Fibroblast of skin of left quadriceps (primary cell): ENCODE measurements around the gene SLC2A8.

Experiments
- DNase-seq, 2 experiments: peaks; one replicate each; pipeline ENCODE4 v3.0.0-alpha.2; 2013; ENCODE audit warnings: low read depth in 2 of 2

Gene SLC2A8

GRCh38 chr9:127403507-127404192, 6.7 kb downstream of the SLC2A8 start:
- DNase-seq: no peak

DNA sequence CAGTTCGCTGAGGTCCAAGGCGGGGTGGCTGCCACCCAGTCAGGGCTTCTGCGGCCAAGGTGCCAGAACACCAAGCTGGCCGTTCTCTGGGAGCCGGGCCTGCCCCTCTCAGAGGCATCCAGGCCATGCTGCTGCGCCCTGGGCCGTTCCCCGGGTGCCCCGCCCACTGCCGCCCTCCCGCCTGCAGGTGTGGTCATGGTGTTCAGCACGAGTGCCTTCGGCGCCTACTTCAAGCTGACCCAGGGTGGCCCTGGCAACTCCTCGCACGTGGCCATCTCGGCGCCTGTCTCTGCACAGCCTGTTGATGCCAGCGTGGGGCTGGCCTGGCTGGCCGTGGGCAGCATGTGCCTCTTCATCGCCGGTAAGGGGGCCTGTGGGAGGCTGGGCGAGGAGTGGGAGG, 7.7 kb downstream of the SLC2A8 start:
- DNase-seq: no peak

- DNase-seq: no peak
Observed at GRCh38 chr9:127405344-127406125, 8.6 kb downstream of the SLC2A8 start.

GRCh38 chr9:127406799-127407491, 10.0 kb downstream of the SLC2A8 start:
- no peak for DNase-seq

DNA sequence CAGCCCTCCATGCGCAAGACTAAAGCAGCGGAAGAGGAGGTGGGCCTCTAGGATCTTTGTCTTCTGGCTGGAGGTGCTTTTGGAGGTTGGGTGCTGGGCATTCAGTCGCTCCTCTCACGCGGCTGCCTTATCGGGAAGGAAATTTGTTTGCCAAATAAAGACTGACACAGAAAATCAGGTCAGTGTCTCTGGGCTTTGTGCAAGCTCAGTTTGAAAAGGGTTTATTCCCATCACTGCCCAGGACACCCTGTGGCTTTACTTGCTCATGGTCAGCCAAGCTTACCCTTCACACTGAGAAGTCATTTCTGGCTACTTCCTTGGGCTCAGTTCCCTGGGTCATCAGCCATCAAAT, 10.5 kb downstream of the SLC2A8 start:
- DNase-seq: no peak

GRCh38 chr9:127411122-127411521, 14.2 kb downstream of the SLC2A8 start:
- no peak for DNase-seq

DNA sequence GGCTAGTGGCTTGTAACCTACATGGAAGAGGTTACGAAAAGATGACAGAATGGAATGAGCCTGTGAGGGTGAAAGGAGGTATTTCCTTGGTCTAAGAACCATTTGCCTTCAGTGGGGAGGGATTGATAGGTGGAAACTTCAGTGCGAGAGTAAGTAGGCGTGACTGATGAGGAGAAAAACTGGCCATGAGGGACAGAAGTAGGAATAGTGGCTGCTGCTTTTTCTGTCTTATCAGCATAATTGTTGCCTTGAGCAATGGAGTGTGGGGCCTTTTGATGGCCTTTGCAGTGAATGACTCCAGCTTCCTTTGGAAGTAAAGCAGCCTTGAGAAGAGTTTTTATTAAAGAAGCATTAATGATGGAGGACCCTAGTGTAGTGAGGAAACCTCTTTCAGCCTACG, 18.2 kb downstream of the SLC2A8 start:
- no peak for DNase-seq

DNA sequence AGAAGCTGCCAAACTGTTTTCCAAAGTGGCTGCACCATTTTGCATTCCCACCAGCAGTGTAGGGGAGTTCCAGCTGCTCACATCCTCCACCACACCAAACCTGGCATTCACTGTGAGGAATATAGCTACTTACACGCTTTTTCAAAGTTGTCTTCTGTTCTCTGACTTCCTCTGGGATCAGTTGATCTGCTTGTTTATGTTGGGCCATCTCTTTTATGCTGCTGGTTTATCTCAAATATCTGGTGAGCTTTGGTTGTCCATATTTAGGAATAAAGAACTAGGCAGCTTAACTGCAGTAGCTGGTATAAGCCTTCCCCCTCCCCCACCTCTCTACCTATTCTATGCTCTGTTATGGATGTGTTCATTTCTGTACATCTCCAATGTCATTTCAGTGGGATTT, 18.7 kb downstream of the SLC2A8 start:
- DNase-seq: no peak

DNA sequence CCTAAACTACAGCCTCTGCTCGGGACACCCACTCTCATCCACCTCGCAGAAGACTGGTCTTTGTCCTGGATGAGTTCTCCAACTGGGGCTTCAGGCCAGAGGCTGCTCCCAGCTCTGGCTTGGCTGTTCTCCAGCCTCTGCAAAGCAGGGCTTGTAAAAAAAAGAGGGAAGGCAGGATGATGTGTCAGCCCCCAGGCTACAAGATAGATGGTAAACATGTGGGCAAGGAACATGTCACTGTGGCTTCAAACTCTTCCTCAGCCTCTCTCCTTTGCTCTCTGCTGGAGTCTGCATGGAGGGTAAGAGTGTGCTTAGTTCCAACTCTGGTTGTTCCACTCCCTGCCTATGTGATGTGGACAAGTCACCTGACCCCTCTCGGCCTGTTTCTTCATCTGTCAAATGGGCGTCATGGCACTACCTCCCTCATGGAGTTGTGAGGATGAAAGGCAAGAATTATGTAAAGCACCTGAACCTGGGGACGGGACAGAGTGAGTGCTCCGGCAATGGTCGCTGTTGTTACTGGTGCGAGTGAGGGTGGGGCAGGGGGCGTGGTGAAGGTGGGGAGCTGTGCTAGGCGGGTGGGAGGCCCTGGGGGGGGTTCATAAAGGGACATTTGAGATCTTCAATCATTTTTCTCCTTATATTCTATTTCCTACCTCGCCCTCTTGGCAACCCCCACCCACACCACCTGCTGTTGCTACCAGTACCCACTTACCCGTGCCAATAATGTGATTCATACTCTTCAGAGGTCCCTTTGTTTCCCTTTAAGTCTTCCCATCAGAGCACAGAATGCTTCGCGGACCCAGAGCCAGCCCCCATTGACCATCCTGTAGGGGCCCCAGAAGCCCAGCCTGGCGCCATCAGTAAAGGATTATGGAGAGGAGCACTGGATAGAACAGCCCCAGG, 20.4 kb downstream of the SLC2A8 start:
- DNase-seq: no peak

DNA sequence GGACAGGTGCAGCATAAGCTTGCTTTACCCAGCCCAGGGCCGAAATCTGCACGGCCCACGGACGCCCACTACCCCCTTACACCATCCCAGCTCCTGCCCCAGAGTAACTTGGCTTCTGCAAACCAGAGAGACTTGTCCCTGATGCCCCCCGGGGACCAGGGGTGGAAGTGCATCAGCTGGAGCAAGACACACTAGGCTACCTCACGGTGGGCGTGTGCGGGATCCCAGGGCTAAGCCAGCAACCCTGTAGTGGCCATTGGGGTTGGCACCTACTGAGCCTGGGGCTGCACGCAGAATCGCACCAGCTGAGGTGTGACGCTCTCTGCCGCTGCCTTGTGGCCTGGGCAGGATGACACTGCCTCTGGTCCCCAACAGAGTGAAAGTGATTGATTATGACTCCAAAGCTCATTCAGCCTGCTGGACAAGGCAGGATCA, 21.1 kb downstream of the SLC2A8 start:
- DNase-seq: no peak

DNA sequence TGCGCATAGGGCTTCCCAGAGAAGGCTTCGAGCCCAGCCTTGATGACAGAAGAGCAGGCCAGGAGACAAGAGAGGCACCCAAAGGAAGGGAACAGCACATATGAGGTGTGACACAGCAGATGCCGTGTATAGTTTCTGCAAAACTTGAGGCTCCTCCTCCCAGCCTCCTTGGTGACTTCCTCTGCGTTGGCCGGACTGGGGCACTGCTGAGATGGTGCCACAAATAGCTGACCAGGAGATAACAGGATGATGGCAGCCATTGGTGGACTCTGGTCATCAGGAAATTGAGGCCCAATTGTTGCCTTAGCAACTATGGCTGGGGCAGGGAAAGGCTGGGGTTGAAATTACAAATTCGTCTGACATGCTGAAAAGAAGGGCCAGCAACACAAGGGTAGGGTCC, 22.4 kb downstream of the SLC2A8 start:
- DNase-seq: no peak

- no peak for DNase-seq
Observed at GRCh38 chr9:127421057-127421456, 24.1 kb downstream of the SLC2A8 start.

- no peak for DNase-seq
Observed at GRCh38 chr9:127422133-127422782, 25.3 kb downstream of the SLC2A8 start.

DNA sequence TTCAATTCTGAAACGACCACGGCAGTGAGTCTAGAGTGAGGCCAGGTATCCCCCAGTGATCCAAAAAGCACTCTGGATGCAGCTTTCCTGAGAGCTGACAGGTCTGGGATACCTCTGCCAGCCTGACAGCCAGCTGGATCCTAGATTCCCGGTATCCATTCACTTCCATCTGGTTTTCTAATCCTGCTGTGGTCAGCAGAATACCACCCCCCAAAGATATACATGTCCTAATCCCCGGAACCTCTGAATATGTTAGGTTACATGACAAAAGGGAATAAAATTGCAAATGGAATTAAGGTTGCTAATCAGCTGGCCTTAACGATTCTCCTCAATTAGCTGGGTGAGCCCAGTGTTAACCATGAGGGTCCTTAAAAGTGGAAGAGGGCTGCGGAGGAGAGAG, 25.8 kb downstream of the SLC2A8 start:
- no peak for DNase-seq

DNA sequence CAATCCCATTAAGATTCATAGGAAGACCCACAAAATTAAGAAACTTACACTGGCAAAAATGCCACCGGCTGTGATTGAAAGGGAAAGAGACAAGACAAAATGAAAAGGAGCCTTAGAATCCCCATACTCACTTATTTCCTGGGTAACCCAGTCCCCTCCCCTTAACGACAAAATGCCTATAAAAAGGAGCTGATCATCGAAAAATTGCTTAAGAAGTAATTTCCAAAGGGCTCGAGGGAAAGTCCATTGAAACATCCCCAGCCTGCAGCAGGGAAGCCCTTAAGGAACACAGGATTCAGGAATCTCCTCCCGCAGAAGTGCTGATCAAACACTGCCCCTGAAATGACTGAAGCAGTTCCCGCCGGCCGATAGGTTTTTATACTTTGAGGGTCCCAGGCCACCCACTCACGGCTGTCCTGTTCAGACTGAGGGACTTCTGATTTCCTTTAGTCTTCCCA, 26.5 kb downstream of the SLC2A8 start:
- no peak for DNase-seq

DNA sequence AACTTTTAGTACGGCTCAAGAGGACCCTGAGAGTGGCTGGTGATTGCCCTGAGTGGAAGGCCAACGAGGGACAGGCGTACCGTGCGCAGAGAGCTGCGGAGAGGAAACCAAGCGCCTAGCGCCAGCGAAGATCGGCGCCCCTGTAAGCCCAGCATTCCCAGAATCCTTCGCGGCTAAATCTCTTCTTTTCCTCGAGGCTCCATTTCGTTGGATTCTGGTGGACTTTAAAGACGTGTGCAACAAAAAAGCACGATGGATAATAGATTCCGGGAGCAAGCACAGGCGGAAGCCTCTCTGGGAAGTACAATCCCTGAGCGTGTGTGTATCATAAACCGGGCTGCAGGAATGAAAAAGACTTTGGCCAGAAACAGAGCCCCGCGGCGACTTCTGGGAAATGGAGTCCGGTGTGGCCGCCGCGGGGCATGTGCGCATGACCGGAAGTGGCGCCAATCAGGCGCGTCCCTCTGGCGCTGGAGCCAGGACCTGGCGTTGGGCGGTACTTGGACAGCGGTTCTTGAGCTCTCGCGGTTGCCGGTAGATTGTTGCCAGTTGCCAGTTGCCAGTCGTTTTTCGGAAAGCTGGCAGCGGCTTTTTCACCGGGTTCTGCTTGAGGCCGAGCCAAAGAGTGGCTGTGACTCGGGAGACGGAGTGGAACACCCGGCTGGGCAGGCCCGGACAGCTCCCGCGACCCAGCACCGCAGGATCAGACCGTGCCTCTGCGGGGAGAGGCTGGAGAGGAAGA, 27.1 kb downstream of the SLC2A8 start, which contains the start of gene ZNF79:
Gene ZNF79 (plus strand): TSS at position 449 of the 742 bp plus-strand sequence. CDS start 406 bp downstream, outside the sequence.
- DNase-seq: peak; percentile 65 to 71

GRCh38 chr9:127424676-127424999, 27.7 kb downstream of the SLC2A8 start:
- DNase-seq: no peak

GRCh38 chr9:127426756-127427155, 29.8 kb downstream of the SLC2A8 start:
- no peak for DNase-seq

DNA sequence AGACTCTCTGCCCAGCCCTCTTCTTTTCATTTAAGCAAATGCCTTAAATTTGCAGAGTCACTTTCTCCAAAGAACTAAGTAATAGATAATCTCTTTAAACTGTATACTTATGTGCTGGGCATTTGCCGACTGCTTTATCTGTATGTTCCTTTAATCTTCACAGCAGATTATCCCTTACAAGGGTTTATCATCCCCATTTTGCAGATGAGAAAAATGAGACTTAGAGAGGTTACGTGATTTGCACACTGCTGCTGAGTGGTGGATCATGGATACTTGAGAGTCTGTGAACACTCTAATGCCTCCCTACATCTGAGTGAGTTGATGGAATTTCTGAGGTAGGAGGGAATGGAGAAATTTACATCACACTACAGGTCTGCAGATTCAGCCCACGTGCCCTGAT, 31.4 kb downstream of the SLC2A8 start:
- DNase-seq: no peak

DNA sequence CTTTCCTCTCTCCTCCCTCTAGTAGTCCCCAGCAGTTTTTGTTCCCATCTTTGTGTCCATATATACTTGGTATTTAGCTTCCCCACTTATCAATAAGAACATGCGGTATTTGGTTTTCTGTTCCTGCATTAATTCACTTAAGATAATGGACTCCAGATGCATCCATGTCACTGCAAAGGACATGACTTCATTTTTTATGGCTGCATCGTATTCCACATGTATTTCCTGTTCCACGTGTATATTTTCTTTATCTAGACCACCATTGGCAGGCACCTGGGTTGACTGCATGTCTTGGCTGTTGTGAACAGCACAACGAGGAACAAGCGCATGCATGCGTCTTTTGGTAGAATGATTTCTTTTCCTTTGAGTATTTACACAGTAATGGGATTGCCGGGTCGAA, 33.4 kb downstream of the SLC2A8 start:
- no peak for DNase-seq
